A549 treated with dexamethasone at 1 μM for 4 hours (cell line): ENCODE measurements around the gene IFITM2. TPM values are rescaled to one million over a fixed set of nuclear protein-coding genes. Genes with fewer than 3 reads are reported as not detected.

Experiments
- total RNA-seq: library from RNA; stranded (reverse); fragments of 200-300 nt; extraction: Qiagen RNA extraction; gene quantifications from 5 replicates; pipeline ENCODE4 v1.2.3, GENCODE V29; 2022

The IFITM2 gene
- total RNA-seq = 55.1 to 67.8 TPM (median 66.9 TPM) in 5 replicates

DNA sequence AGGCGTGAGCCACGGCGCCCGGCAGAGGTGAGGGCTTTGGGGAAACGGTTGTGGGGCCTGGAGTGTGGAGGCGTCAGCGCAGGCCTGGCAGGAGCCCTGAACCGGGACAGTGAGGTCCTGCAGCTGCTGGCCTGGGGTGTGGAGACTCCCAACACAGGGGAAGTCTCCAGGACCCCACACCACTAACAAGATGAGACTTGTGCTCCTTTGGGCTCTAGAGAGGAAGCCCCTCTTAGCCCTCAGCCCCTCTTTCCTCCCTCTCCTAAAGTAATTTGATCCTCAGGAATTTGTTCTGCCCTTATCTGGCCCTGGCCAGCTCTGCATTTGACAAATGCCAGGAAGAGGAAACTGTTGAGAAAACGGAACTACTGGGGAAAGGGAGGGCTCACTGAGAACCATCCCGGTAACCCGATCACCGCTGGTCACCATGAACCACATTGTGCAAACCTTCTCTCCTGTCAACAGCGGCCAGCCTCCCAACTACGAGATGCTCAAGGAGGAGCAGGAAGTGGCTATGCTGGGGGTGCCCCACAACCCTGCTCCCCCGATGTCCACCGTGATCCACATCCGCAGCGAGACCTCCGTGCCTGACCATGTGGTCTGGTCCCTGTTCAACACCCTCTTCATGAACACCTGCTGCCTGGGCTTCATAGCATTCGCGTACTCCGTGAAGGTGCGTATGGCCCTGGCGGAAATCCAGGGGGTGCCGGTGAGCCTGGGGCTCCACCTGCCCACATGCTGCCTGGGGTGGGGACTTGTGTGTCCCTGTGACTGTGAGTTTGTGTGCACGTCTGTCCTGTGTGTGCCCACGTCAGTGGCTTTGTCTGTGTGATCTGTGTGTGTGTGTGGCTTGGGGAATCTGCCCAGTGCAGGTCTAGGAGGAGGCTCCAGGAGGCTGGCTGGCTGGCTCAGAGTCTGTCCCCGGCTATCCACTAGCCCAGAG is at the start of gene IFITM2:
TSS of gene IFITM2 (plus strand) at position 51 of the 943 bp plus-strand sequence. CDS start at position 428, 377 bp downstream.

GRCh38 chr11:278001-278951 is 29.3 kb upstream of the IFITM2 start, which contains the start of gene NLRP6:
Gene NLRP6 (plus strand): TSS chr11:278407. CDS start chr11:278570, 163 bp downstream.

DNA sequence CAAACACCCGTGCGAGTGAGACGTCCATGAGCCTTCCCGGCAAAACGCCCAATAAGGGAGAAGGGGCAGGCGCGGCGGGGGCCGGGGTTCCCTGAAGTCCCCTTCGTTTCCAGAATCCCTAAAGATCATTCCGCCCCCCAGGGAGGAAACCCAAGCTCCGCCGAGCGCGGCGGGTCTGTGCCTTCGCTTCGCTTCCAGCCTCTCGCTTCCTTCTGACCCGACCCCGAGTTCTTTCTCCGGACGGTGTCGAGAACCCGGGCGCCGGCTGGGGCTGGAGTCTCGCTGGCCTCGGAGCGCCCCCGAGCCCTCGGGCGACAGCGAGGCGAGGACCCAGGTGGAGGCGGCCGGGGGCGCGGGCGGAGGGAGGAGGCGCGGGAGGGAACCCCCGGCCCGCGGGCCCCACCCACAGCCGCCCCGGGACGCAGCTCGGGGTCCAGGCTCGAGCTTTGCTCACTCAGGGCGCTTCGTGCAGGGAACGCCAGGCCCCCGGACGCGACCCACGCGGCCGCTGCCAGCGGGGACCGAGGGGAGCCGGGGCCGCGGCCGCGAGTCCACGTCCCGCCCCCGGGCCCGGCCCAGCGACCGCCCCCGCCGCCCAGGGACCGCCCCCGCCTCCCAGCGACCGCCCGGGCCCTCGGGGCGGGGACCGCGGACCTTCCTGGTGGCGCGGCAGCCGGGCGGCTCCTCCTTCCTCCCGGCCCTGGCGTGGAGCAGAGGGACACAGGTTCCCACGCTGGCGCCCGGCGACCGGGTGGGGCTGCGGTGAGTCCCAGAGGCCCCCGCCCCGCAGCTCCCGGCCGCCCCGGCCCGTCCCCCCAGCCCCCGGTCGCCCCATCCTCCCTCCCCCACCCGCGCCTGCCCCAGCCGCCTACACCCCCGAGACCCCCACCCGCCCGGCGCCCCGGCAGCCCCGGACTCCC is 18.9 kb upstream of the IFITM2 start, which contains the start of gene PGGHG:
TSS of gene PGGHG (plus strand) at position 649 of the 920 bp plus-strand sequence. CDS start 691 bp downstream, outside the sequence.

GRCh38 chr11:299081-299891 is 8.3 kb upstream of the IFITM2 start, which contains the start of gene IFITM5:
Gene IFITM5 (minus strand): TSS chr11:299526. CDS start chr11:299490, 36 bp downstream.

GRCh38 chr11:313787-314553 is 6.4 kb downstream of the IFITM2 start, which contains the start of gene IFITM1:
Gene IFITM1 (plus strand): TSS chr11:314040. CDS start chr11:314171, 131 bp downstream.

Other genes with a start within 250 kb of the IFITM2 start
- gene SCGB1C1, start 114.7 kb upstream of the IFITM2 start, total RNA-seq = not detected in 5 replicates
- gene BET1L, start 100.4 kb upstream of the IFITM2 start, total RNA-seq = 38.1 to 45.7 TPM (median 44.2 TPM) in 5 replicates
- gene RIC8A, start 100.1 kb upstream of the IFITM2 start, total RNA-seq = 119 to 131 TPM (median 127 TPM) in 5 replicates
- 18.7 to 23.5 TPM (median 22.9 TPM) in 5 replicates for gene SIRT3, start 71.5 kb upstream of the IFITM2 start, total RNA-seq
- gene PSMD13, start 70.8 kb upstream of the IFITM2 start, total RNA-seq = 140 to 183 TPM (median 153 TPM) in 5 replicates
- gene NLRP6, start 29.4 kb upstream of the IFITM2 start, total RNA-seq = not detected in 5 replicates
- 5.1 to 11.1 TPM (median 9.9 TPM) in 5 replicates for gene PGGHG, start 18.7 kb upstream of the IFITM2 start, total RNA-seq
- gene IFITM5, start 8.3 kb upstream of the IFITM2 start, total RNA-seq = not detected in 5 replicates
- gene IFITM1, start 6.2 kb downstream of the IFITM2 start, total RNA-seq = 0.17 to 0.61 TPM (median 0.22 TPM) in 5 replicates
- 23.7 to 32.8 TPM (median 29.5 TPM) in 5 replicates for gene IFITM3, start 13.0 kb downstream of the IFITM2 start, total RNA-seq
- 7.8 to 18.0 TPM (median 14.8 TPM) in 5 replicates for gene B4GALNT4, start 61.7 kb downstream of the IFITM2 start, total RNA-seq
- 26.9 to 37.1 TPM (median 35.4 TPM) in 5 replicates for gene PKP3, start 86.4 kb downstream of the IFITM2 start, total RNA-seq
- gene SIGIRR, start 107.2 kb downstream of the IFITM2 start, total RNA-seq = 57.7 to 86.6 TPM (median 78.8 TPM) in 5 replicates
- 0.52 to 1.2 TPM (median 0.66 TPM) in 5 replicates for gene ANO9, start 134.2 kb downstream of the IFITM2 start, total RNA-seq
- gene PTDSS2, start 142.5 kb downstream of the IFITM2 start, total RNA-seq = 28.7 to 46.7 TPM (median 45.6 TPM) in 5 replicates
- 123 to 178 TPM (median 165 TPM) in 5 replicates for gene RNH1, start 199.4 kb downstream of the IFITM2 start, total RNA-seq
- 111 to 166 TPM (median 143 TPM) in 5 replicates for gene HRAS, start 227.8 kb downstream of the IFITM2 start, total RNA-seq
- 0.52 to 1.1 TPM (median 0.98 TPM) in 5 replicates for gene LRRC56, start 229.7 kb downstream of the IFITM2 start, total RNA-seq